HG03064 (cell line): ENCODE results near the gene GRM7.

Source experiments
- ATAC-seq: cut with Tn5 transposase; IDR thresholded peaks from one replicate; pipeline ENCODE4 v1.9.1; 2021; ENCODE audit warnings: low read depth; ENCODE audit not compliant: unreplicated experiment

The GRM7 gene

GRCh38 chr3:7546253-7546652, 685.3 kb downstream of the GRM7 start:
- no peak for ATAC-seq

DNA sequence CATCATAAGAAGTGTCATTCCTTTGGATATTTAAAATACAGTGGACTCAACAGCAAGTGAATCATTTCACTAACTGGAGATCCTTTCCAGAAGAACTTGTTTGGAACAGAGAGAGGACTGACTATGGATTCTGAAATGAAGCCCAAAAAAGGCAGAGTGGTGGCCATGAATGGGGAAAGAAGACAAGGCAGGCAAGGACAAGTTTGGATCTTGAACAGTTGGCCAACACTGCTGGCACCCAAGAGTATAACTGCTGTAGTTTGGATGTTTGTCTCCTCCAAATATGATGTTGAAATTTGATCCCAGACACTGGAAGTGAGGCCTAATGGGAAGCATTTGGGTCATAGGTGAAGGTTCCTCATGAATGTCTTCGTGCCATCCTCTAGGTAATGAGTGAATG, 686.9 kb downstream of the GRM7 start:
- ATAC-seq, result no peak

DNA sequence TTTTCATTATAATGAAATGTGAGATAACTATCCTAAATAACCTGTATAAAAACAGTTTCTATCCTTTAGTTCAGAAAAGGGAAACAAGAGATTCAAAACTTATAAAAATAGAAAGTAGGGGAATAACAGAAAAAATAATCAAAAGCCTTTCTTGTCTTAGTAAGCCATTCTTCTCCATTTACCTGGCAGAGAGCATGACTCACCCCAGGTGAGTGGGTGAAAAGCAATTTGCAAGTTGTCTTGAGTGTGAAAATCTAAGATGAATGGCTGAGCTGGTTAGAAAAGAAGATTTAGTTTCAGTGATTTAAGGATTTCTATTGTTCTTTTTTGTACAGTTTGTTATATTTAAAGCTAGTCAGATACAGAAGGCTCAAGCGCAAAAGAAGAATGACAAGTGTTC, 702.0 kb downstream of the GRM7 start:
- ATAC-seq, result no peak

GRCh38 chr3:7565574-7565973, 704.7 kb downstream of the GRM7 start:
- no peak for ATAC-seq

DNA sequence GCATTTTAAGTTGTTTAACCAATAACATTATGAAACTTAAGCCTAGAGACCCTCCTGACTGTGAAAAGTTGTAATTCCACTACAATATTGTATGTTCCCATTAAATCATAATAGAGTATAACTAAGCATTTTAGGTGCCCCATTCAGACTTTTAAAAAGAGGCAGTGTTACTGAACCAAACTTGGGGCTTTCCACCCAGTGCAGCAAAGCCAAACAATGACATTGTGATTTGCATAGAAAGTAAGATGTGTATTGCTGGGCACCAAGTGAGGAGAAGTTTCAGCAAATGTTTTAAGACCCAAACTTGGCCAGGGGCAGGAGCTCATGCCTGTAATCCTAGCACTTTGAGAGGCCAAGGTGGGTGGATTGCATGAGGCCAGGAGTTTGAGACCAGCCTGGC, 706.2 kb downstream of the GRM7 start:
- ATAC-seq, result no peak

GRCh38 chr3:7568526-7569184, 707.7 kb downstream of the GRM7 start:
- no peak for ATAC-seq

DNA sequence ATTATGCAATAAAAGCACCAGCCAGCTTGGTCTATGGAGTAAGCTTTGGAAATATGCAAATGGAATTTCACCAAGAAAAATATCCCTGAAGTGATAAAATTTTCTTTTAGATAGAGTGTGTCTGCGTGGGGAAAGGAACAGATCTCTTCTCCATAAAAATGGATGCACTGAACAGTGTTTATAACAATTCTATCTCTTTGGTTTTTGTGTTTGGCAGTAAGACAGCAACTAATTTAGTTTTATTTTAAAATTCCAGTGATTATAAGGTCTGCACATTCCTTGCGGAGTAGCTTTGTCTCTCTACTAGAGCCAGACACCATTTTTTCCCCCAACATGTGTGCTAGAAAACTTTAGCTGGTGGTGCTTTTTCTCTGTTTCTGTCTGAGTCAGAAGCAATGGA, 712.4 kb downstream of the GRM7 start:
- no peak for ATAC-seq

- no peak for ATAC-seq
Observed at GRCh38 chr3:7574435-7574834, 713.5 kb downstream of the GRM7 start.

DNA sequence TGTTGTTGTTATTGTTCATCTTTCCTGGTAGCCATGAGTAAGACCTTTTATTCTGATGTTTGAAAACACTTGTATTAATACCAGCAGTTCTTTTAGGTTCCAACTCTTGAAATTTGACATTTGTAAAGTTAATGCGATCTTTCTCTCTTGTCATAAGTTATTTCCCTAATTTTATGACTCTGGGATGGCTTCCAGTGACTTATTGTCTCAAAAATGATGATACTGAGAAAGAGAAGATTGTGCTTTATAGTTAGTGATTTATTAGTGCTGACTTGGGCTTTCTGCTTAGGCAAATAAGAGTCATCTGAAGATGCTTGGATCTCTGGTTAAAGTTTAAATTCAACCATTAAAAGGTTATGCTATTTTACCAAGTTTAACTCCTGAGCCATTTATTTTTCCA, 715.2 kb downstream of the GRM7 start:
- ATAC-seq, result no peak

DNA sequence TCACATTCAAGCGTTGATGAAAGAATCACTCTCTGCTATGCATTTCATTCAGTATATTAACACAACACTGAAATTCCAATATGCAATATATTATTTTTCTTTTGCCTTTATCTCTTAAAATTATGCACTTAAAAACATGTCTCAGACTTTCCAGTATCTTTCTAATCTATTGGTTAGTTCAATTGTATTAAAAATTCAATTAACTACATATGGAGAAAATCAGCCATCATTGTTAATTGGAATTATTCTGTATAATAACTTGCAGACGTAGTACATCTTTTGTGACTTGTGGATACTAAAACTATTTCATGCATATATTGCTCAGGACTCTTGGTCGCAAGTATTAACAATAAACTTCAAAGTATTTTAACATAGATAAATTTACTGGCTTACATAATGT, 715.6 kb downstream of the GRM7 start:
- ATAC-seq, result no peak

DNA sequence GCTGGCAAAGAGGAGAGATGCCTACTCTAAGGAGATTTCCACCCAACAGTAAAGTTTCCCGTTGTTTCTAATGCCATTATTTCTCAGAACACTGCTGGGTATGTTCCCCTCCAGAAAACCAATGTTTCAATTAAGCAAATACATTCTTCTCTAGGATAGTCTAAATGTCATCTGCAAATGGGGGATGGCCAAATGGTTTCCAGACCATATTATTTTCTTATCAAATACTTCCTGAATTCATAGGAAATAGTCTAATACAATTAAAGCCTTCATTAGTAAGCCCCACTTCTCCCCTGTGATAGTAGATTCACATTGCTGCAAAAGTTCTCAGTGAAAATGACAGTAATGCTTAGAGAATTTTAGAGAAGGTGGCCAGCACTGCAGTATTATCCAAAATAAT, 716.6 kb downstream of the GRM7 start:
- no peak for ATAC-seq

DNA sequence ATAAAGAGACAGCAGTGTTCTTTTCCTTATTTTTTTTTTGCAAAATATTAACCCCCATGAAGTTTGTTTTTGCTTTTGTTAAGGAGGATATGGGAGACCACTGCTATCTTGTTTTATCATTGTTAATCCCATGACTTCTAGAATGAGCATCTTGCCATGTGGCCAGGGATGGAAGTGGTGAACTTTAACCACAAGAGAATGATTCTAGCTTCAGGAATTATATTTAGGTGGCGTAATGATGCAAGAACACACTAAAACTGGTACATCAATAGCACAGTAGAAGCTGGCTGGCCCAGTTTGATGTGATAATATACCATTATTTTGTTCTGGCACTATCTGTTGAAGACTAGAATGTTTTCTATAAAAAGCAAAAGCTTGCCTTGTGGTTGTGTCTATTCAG, 720.9 kb downstream of the GRM7 start:
- no peak for ATAC-seq

DNA sequence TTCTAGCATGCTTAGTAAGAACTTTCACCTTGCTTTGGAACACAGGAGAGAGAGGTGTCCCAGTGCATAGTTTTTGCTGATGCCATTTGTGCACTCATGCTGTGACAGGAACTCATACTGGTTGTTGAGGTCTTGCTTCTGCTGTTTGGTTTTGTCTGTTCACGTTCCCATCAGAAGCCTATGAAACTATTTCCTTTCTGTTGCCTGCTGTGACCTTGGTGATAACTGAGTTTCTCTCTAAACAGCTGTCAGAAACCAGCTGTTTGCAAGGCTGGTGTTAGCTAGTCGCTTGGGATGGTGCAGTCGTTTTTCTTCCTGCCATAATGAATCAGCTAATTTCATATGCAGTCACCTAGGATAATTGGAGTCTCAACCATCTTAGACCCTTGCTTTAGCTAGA, 724.1 kb downstream of the GRM7 start:
- ATAC-seq, result no peak

DNA sequence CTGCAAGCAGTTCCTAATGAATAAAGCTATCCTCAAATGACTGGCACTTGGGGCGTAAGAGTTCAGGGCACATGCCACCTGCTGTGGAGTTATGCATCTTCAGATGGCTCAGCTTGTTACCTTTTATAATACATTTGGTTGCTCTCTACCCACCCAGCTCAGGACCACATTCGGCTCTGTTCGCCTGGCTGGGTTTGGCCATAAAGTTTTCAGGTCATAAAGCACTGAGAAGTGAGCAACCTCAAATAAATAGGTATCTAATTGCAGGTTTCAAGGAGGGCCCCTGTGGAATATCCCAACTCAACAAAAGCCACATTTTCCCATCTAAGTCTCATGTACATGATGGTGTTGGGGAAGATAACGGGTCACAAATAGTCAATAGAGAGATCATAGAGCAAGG, 727.3 kb downstream of the GRM7 start:
- no peak for ATAC-seq

DNA sequence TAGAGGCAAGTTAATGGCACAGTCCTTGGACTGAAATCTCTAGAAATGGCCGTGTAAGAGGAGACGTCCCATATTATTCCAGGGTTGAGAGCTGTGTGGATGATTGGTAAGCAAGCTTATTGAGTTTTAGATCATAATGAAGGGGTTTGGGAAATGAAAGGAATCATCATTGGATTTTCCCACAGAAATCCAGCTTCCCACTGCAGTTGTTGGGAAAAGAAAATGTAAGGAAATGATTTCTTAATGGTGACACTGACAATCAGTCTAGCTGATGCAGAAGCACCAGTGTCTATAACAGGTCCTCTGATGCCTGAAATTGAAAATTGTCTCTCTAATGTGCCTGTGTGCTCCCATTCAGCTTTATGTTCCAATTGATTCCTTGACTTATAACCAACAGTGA, 728.6 kb downstream of the GRM7 start:
- no peak for ATAC-seq

GRCh38 chr3:7602297-7602696, 741.4 kb downstream of the GRM7 start:
- no peak for ATAC-seq

DNA sequence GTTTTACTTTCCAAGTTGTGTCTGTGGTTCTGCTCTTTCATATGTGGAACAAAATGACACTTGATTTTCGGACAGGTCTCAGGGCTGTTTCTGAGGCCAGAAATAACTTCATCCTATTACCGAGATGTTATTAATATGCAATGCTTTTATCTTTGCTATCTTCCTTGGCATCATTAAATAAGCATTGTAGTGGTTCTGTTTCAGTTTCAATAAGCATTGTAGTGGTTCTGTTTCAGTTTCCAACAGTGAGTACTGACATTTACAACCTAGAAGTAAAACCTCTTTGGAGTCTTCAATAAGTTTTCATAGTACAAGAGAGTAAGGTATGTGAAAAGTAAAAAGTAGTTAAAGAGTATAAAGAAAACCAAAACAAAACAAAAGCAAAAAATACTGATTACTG, 746.2 kb downstream of the GRM7 start:
- ATAC-seq, result no peak

DNA sequence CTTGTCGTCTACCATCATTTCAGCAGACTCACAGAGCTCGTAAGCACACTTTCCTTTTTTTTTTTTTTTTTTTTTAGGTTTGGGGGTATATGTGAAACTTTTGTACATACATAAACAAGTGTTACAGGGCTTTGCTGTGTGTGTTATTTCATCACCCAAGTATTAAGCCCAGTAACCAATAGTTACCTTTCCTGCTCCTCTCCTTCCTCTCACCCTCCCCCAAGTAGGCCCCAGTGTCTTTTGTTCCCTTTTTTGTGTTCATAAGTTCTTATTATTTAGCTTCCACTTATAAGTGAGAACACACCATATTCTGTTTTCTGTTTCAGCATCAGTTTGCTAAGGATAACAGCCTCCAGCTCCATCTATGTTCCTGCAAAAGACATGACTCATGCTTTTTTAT, 746.8 kb downstream of the GRM7 start:
- ATAC-seq, result no peak

DNA sequence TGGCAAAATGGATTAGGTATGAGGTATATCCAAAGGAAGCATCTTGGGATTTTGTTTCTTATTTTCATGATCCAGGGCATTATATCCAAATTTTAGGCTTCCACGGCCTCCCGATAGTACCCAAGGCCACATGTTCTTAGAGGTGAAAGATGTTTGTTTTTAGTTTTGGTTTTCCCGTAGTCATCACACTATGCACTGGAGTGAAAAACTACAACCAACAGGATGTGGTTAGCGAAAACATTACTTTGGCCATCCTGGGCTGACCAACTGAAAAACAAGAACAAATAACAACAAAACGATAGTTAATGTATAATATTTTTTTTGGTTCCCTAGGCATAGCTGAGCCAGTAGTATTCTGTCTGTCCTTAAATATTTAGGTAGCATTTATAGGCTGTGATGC, 749.7 kb downstream of the GRM7 start:
- no peak for ATAC-seq

DNA sequence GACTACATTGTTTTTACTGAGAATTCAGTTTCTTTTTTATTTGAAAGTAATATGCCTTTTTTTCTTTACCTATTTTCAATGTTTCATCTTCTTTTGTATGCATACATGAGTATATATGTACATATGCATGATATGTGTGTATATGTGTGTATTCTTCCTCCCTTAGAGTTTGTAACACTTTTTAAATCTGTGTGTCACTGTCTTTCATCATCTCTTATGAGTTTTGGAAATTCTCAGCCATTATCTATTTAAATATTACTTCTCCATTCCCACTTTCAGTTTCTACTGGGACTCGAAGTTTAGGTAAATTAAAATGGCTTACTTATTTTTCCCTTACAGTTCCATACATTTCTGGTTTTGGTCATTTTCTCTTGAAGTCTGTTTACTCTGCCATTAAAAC, 754.1 kb downstream of the GRM7 start:
- no peak for ATAC-seq

DNA sequence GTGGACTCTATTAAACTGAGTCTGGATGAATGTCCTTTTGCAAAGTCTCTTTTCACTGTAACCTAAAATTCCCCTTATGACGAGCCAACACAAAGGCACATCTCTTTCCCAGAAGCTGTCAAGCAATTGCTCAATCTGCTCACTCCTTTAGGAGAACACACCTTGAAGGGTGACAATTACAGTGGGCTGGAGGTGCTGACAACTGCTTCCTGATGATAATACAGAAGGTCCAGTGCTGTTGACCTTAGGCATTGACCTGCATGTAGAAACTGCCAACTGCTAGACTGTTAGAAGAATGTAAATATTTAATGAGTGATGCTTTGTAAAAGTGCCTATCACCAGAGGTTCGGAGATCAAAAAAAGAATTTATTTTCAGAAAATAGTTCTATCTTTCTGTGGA, 757.7 kb downstream of the GRM7 start:
- no peak for ATAC-seq

DNA sequence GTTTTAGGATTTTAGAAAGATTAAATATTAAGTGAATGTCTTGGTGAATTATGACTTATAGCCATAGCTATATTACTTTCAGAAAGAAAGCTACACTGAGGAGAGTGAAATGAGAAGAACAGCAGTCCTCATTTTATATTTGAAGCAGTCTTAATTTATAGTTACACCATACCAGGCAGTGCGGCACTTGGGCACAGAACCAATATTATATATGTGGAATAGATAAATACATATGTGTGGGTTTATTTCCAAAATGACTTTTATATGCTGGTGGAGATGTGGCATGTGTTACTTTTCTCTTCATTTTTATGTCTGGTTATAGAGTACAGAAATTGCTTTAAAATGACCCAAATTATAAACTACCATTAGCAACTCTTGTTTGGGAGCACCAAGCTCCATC, 759.5 kb downstream of the GRM7 start:
- ATAC-seq, result no peak

DNA sequence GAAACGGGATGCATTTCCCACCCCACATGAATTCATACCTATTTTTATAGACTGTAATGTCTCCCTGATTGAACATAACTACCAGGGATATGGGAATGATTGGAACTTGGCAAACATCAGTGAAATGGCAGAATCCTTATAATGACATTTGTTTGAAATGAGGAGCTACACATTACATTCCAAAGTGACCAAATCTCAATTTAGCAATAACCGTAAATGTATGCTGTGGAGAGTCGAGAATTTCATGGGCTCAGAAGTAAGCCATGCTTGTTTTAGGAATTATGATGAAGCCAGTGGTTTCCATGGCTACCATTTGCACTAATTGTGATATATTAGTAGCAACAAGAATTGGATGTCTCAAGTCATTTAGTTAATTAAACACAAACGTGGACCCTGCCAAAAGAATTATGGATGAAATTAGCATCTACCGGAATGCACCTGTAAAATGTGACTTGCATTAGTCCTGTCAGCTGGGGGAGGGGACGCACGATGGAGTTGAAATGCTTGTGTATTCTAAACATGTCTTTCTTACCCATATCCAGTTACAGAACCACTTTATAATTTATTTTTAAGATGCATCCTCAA, 760.2 kb downstream of the GRM7 start:
- ATAC-seq, result no peak
